M059J (cell line): ENCODE results near the gene ACBD3. TPM values are rescaled to one million over a fixed set of nuclear protein-coding genes. Genes with fewer than 3 reads are reported as not detected.
A peak's percentile ranks its signal among the peaks of the same experiment; 100 is the strongest.

ENCODE experiments used
- DNase-seq: peaks from one replicate; pipeline ENCODE4 v3.0.0-alpha.2; 2012; ENCODE audit warnings: low read depth
- total RNA-seq: library from RNA; depleted of rRNA; stranded (reverse); fragments of >200 nt; shearing (Covaris generic); gene quantifications from 2 replicates; pipeline ENCODE4 v1.2.3, GENCODE V29; 2014; rRNA removed

Gene ACBD3
- total RNA-seq, 1 experiment from 2014 or later, result 70.0 TPM

DNA sequence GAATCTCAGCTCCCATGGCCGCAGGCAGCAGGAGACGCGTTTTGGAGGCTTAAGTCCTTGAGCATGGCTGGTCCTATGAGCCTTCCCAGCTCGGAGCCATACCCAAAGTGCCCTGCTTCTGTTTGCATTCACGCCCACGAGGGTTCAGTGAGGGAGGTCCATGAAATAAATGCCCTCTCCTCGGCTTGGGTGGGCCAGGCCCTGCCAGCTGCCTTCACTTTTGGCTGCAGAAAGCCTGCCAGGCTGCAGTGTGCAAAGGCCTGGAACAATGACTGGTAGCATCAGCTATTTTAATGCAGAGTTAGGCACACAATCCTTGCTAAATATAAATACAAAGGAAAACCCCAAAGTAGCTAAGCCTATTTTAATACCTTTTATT is 74.7 kb downstream of the ACBD3 start:
- DNase-seq, result no peak

DNA sequence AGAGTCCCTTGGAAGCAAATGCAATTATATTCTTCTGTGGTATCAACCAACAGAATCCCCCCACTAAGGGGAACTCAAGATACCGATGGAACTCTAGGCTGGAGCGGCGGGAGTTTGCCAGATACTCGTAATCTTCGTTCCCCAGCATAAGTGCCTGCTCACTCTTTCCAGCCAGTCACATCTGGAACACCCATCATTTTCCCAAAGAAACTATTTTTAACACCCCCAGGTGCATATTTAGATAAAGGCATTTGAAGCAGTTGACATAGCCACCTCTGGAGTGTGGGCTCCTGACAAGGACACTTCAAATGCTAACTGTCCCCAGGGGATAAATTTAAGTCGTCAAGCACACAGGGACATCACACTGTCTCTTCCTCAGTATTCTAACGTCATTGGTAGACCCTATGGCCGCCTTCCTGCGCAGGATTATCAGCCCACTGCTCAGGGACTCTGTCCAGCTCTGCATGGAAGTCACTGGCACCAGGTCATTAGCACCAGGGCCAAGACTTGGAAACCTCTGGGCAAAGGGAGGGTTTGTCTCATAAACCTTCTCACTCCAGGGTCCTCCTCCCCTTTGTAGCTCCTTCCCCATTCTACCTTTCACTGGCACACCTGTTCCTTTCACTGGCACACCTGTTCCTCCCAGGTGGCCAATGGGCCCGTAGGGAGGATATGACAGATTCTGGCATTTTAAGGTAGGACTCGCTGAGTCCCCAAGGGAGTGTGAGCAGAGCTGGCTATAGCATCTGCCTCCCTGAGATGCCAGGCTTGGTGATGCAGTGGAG is 75.3 kb downstream of the ACBD3 start:
- DNase-seq, result no peak

GRCh38 chr1:226110249-226111097 is 76.1 kb downstream of the ACBD3 start:
- peak; percentile 63 for DNase-seq

- DNase-seq, result peak; percentile 80
Observed at GRCh38 chr1:226109829-226110248, 76.7 kb downstream of the ACBD3 start.

GRCh38 chr1:226108935-226109828 is 77.4 kb downstream of the ACBD3 start:
- DNase-seq, result no peak

DNA sequence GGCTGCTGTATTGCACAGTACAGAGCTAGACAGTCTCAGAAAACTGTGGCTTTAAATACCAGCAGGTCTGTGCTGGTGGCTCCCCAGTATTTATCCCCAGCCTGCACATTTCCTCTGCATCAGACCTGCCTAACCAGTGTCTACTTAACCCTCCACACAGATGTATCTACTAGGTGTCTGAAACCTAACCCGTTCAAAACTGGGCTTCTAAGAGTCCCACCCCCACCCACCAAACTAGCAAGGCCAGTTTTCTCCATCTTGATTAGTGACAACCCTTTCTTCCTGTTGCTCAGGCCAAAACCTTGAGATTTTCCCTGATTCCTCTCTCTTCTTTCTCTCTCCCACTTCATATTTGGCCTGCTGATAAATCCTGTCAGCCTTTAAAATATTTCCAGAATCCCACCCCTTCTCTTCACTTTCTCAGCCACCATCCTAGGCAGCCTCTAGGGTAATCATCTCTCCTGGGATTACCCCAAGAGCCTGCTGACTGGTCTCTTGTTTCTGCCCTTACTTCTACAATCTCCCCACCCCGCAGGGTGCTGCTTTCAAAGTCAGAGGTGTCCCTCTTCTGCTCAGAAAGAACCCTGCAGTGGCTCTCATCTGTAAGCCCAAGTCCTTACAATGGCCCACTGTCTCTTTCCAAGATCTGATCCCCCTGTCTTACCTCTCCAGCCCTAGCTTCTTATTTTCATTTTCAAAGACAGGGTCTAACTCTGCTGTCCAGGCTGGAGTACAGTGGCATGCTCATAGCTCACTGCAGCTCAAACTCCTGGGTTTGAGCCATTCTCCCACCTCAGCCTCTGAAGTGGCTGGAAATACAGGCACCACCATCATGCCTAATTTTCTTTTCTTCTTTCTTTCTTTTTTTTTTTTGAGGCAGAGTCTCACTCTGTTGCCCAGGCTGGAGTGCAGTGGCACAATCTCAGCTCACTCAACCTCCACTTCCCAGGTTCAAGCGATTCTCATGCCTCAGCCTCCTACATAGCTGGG is 78.8 kb downstream of the ACBD3 start:
- DNase-seq, result no peak

DNA sequence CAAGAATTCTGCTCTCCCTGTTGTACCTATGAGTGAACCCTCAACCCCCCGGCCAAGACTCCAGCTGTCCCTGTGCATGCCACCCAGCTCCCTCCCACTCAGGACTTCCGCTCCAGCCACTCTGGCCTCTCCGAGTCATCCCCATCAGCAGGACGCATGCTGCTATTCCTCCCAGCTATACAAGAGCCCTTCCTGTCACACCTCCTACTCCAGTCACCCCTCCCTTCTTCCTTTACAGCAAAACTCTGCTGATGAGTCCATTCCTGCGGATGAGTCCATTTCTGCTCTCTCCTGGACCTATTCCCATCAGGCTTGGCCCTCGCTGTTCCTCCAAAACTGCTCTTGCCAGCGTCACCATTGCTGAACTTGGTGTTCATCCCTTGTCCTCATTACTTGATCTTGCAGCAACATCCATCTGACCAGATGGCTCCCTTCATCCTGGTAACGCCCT is 81.8 kb downstream of the ACBD3 start:
- DNase-seq, result peak; percentile 56

DNA sequence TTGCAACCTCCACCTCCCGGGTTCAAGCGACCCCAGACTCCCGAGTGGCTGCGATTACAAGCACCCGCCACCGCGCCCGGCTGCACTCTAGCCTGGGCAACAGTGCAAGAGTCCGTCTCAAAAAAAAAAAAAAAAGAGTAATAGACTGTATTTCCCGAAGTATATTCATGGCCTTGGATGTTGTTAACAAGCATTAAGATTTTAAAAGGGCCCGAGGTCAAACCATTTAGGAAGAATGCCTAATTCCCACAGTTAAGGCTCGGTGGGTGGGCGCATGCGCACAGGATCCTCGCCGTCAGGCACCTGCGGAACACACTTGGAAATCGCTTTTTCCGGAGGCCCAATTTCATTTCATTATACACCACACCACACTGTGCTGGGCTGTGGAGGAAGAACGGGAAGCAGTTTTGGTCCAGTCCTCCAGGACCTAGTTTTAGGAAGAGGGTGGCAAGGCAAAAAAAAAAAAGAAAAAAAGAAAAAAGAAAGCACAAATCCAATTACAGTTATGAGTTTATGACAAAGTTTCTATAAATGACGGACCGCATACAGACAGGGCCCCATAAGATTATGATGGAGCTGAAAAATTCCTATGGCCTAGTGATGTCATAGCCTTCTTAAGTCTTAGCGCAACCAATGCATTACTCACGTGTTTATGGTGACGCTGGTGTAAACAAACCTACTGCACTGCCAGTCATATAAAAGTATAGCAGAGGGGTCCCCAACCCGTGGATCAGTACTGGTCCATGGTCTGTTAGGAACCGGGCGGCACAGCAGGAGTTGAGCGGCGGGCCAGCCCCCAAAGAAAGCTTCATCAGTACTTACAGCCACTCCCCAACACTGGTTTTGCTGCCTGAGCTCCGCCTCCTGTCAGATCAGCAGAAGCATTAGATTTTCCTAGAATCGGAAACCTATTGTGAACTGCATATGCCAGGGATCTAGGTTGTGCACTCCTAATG is 85.8 kb downstream of the ACBD3 start:
- DNase-seq, result no peak

DNA sequence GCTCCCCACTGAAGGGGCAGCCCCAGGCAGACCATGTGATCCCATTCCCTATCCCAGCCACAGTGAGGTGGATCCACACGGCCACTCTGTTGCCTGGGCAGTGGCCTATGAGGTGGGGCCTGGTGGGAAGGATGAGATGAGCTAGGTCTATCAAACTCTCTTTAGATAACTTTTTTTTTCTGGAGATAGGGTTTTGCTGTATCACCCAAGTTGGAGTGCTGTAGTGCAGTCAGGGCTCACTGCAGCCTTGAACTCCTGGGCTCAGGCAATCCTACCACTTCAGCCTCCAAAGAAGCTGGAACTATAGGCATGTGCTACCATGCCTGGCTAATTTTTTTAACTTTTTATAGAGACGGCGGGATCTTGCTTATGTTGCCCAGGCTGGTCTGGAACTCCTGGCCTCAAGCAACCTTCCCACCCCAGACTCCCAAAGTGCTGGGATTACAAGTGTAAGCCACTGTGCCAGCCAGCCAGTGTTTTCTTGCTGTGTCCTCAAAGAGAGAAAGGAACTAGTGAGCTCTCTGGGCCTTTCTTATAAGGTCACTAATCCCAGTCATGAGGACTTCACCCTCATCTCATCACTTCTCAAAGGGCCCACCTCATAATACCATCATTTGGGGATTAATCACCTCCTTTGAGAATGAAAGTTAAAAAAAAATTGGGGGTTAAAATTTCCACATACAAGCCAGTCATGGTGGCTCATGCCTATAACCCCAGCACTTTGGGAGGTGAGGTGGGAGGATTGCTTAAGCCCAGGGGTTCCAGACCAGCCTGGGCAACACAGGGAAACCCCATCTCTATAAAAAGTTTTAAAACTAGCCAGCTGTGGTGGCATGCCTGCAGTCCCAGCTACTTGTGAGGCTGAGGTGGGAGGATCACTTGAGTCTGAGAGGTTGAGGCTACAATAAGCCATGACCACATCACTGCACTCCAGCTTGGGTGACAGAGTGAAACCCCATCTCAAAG is 87.4 kb downstream of the ACBD3 start:
- DNase-seq, result no peak

DNA sequence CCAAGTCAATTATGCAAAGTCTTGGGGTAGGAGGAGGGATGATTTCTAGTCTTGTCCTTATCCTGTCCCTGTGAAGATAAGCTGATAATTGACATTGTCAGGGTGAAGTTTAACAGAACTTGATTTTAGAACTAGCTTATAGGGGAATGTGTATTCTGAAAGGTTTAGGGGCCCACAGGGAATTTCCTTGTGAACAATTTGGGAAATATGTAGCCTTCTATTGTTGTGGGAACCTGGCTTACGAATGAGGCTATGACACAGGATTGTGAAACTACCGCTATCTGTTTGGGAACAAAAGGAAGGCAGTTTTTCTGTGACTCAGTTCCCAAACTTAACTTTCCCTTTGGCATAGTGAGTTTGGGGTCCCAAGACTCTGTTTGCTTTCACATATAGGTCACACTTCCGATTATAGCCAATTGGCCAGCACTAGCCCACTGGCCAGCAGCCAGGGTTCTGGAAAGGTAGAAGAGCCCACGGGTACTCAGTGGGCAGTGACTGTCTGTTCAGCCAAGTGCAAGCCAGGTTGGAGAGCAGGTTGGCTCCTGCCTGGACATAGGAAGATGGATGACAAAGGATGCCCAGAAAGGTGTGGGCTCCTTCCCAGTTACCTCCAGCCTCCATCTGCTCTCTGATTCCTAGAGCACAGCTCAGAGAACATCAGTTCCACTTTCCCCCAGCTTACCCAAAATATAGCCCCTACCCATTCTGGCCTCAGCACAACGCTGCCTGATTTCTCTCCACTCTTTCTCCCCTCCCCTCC is 88.5 kb downstream of the ACBD3 start:
- DNase-seq, result peak; percentile 55

GRCh38 chr1:226095286-226095685 is 91.3 kb downstream of the ACBD3 start:
- DNase-seq, result no peak

Other genes starting within 250 kb of the ACBD3 start
- gene LEFTY2, start 245.5 kb downstream of the ACBD3 start, total RNA-seq, result not detected in 2 replicates
- 15.5 and 28.7 TPM in 2 replicates for gene SDE2, start 187.4 kb downstream of the ACBD3 start, total RNA-seq
- 343 and 398 TPM in 2 replicates for gene H3-3A, start 124.0 kb downstream of the ACBD3 start, total RNA-seq
- not detected in 2 replicates for gene MIXL1, start 36.9 kb upstream of the ACBD3 start, total RNA-seq
- gene LIN9, start 122.4 kb upstream of the ACBD3 start, total RNA-seq, result 10.2 and 16.1 TPM in 2 replicates
- gene PARP1, start 221.4 kb upstream of the ACBD3 start, total RNA-seq, result 230 and 254 TPM in 2 replicates